T follicular helper cell (primary cell): Measurements from ENCODE around the gene CD320.
A peak's percentile ranks its signal among the peaks of the same experiment; 100 is the strongest.
"Not testable (repeated sequence)": the region's sequence is repeated elsewhere in the genome, so short reads cannot be mapped to it uniquely, and the experiment has no call there.

Experiments used
- DNase-seq: peaks from one replicate; pipeline ENCODE4 v3.0.0-alpha.2; 2020; ENCODE audit warnings: low read depth

The CD320 gene

DNA sequence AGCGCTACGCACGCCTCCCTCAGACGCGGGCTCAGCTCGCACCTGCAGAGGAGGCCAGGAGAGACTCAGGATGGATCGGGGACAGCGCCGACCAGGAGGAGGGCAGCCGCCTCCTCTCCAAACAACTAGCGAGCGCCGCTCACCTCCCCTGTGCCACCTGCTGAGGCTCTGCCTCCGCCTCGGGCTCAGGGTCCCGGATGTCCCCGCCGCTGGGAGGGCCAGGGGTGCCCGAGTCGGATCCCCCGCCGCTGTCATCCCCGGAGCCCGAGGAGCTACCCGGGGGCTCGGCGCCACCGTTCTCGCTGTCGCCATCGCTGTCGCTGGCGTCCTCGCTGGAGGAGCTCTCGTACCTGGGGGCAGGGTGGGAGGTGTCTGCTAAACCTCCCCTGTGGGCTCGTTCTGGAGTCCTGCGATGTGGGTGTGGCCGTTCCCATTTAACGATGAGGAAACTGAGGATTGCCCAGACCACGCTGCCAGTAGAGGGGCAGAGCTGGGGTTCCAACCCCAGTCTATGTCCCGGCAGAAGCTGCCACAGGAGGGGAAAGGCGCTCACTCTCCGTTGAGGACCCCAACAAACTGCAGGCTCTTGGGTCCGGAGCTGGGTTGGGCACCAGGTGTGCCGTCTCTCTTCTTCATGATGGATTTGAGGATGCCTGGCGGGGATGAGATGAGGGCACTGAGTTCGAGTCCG is 25.8 kb upstream of the CD320 start:
- no peak for DNase-seq

DNA sequence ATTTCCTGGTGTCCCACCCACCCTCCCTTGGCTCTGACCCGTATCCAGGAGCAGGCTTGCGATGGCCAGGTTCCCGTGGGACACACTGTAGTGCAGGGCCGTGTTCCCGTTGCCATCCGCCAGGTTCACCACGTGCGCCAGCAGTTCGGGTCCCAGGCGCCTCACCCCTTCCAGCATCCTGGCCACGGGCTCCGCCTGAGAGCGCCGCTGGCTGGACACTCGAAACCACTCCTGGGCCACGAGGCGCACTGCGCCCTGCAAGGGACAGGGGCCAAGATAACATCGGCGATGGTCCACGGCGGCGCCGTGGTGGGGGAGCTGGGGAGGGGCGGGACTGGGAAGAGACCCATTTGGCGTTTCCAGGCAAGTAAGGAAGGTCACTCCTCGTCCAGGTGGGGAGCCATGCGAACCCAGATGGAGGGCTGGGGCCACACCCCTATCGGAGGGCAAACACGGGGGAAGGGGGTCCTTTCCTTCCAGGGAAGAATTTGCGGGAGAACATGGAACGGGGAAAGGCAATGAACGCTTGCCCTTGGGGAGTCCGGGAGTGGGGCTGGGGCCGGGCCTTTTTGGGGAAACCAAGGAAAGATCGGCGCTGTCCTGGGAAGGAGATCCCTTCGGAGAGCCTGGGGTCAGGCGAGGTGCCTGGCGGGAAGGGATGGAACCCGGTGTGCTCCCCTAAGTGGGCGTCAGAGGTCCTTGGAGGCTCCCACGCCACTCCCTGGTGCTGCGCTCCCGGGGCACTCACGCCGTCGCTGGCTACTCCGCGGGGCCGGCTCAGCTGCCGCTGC is 25.0 kb upstream of the CD320 start:
- no peak for DNase-seq

DNA sequence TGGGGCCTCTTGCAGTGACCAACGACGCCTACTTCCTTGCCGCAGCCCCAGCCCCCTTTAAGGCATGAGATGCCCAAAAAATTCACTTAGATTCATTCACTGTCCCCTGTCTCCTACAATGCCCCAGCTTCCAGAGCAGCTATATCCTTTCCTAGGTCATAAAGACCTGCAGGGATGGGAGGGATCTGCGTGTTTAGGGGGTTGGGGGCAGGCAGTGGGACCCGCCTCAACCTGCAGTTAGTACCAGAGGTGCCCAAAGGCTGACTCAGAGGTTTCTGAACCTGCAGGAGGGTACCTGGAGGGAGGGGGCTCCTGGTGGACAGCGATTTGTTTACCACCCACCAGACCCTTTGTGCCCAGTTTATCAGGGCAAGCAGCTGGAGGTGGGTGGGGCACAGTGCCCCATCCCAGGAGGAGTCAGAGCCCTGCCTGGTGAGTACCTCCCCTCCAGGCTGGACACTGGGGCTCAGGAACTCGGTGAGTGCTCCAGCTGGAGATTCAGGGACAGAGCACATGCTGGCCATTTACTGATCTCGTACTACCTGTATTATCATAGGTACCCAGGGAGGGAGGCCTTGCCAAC is 23.2 kb upstream of the CD320 start:
- DNase-seq = no peak

DNA sequence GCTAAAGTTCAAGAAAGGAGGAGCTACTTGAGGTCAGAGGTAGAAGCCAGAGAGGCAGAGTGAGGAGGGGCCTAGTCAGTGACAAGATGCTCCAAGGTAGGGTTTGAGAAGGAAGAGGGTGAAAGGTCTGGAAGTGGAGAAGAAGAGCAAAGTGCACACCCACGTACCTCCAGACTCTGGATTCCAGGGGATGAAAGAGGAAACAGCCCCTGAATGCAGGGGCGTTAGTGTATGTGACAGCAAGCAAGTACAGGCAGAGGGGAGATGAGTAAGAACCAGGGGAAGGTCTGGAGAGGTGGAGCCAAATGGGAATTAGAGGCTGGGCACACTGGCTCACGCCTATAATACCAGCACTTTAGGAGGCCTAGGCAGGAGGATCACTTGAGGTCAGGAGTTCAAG is 21.8 kb upstream of the CD320 start:
- DNase-seq = no peak

DNA sequence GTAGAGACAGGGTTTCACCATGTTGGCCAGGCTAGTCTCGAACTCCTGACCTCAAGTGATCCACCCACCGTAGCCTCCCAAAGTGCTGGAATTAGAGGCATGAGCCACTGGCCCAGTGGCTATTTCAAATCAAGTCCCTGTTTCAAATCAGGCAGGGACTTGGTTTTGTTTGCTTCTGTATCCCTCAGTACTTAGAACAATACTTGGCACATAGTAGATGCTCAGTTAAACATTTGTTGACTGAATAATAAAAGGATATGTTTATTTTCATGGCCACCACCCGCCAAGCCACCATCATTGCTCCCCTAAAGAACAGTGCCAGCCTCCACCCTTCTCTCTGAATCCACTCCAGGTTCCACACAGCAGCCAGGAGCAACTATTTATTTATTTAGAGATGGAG is 17.3 kb upstream of the CD320 start:
- DNase-seq = no peak

DNA sequence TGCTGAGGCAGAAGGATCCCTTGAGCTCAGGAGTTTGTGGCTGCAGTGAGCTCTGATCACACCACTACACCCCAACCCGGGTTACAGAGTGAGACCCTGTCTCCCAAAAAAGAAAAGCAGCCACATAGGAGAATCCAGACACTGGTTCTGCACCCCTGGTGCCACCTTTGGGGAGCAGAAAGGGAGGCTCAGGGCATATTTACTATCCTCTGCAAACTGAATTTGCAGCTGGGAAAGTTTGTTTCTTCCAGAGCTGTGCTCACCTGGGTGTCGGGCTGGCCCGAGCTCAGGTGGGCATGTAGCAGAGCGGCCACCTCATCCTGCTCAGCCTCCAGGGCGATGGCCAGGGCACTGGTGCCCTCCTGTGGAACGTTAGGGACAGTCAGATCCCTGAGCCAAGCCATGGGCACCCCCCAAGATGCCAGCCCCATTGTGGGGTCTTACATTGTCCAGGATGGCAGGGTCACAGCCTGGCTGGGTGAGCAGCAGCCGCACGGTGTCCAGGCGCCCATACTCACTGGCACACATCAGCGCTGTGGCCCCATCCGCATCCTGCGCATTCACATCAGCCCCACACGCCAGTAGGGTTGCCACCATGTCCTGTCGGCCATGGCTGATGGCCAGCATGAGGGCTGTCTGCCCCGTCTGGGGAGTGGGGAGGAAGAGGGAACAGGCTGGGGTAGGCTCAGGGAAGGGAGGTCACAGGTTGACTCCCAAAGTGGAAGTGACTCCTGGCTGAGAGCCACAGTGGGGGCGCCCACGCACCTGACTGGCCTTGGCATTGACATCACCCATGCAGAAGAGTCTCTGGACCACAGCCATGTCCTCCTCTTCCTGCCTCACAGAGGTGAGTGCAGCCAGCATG is 16.3 kb upstream of the CD320 start:
- DNase-seq = no peak

DNA sequence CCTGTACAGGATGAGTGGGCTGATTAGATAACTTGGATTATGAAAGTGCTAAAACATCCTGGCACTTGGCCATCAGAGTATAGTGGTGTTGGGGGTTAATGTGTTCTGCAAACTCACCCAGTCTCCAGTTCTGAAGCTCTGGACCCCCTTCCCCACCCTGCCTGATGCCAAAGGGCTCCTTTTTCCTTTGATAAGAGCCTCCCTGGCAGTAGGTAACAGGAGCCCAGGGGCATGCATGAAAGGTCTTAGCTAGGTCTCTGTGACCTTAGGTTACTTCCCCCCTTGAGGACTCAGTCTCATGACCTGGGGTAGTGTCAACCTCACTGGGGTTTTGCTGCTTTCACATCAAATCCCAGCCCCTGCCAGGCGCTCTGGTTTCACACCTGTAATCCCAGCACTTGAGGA is 15.6 kb upstream of the CD320 start:
- DNase-seq = no peak

DNA sequence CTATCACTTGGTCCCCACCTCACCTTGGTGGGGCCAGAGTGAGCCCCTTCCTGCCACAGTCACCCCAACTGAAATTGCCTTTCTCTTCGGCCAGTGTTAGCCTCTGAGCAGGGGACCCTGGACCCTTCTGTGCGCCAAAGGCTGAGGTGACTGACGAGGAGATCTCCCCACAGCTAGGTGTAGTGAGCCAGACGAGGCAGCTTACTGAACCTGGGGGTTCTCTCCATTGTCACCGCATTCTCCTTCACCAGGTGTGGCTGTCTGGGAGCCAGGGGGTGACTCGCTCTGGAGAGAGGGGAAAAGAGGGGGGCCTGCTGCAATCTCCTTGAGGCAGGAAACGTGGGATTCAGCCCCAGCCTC is 14.5 kb upstream of the CD320 start:
- no peak for DNase-seq

DNA sequence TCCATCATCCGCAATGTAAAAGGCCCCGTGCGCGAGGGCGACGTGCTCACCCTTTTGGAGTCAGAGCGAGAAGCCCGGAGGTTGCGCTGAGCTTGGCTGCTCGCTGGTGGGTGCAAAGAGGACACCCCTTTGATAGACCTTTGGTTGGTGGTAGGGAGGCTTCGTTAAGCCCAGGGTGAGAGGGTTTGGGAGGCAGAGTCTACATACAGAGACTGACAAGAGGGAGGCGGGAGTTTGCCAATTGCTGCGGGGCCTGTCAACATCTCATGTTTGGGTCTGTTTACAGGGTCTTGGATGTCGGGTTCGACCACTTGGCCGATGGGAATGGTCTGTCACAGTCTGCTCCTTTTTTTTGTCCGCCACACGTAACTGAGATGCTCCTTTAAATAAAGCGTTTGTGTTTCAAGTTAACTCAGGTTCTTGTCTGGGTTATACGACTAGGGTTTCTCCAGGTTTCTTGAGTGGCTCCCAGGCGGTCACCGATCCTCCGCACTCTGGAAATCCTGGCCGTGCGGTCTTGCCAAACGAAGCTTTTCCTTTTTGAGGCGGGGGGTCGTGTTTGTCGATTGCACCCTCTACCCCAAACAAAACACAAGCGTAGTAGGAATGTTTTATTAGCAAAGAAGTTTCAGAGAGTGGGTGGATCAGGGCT is 14.0 kb upstream of the CD320 start:
- no peak for DNase-seq

DNA sequence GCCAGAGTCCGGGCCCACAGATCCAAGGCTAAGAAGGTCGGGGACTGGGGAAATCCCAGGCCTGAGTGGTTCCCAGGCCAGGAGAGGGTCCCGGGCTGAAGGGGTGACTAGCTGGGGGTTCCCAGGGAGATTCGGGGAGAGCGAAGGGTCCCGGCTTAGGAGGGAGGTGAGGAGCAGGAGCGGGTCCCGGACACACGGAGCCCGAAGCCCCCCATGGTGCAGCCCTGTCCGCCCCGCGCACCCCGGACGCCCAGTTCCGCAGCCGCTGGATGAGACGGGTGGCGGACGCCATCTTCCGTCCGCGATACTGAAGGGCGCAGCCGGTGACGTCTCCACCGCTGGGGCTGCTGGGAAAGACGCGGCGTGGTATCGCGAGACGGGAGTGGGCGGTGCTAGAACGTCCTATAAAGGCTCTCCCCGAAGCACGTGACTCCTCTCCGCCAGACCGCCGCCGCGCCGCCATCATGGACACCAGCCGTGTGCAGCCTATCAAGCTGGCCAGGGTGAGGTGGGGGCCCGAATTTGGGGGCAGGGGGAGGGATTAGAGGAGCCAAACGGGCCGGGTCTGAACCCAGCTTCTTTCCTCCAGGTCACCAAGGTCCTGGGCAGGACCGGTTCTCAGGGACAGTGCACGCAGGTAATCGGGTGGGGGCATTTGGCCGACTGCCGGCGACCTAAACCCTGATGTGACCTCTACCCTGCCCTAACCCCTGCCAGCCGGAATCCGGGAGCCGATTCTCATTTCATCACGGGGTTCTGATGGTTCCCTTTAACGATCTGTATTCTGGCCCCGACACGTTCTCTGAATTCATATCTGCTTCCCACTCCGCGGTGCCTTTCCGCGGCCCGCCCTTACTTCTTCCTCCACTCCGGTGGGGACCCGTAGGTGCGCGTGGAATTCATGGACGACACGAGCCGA is 13.2 kb upstream of the CD320 start, which contains the start of the genes NDUFA7 and RPS28:
Gene NDUFA7 (minus strand): TSS at position 309 of the 919 bp plus-strand sequence. CDS start 17 bp downstream, at position 292.
Gene RPS28 (plus strand): TSS at position 430 of the 919 bp plus-strand sequence. CDS start 35 bp downstream, at position 465.
- peak; percentile 95 for DNase-seq

DNA sequence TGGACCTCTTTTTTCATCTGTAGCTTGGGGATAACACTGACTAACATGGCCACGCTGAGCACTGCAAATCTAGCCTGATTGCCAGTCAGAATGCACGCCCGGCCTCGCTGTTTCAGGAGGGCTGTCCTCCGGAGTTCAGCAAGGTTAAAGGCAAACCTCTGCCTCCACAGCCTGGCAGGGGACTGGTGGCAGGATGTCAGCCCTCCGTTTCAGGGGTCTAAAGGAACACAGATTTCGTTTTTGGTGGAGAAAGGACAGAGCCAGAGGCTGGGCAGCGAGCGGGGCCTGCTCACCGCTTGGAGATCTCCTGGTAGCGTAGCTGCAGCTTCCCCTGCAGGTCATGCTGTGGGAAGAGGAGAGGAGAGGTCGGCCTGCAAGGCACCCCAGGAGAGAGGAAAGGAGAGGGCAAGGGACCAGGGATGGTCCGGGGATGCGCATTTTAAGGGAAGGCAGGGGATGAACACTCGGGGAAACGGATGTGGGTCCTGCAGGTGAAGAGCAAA is 12.5 kb upstream of the CD320 start:
- DNase-seq = no peak

DNA sequence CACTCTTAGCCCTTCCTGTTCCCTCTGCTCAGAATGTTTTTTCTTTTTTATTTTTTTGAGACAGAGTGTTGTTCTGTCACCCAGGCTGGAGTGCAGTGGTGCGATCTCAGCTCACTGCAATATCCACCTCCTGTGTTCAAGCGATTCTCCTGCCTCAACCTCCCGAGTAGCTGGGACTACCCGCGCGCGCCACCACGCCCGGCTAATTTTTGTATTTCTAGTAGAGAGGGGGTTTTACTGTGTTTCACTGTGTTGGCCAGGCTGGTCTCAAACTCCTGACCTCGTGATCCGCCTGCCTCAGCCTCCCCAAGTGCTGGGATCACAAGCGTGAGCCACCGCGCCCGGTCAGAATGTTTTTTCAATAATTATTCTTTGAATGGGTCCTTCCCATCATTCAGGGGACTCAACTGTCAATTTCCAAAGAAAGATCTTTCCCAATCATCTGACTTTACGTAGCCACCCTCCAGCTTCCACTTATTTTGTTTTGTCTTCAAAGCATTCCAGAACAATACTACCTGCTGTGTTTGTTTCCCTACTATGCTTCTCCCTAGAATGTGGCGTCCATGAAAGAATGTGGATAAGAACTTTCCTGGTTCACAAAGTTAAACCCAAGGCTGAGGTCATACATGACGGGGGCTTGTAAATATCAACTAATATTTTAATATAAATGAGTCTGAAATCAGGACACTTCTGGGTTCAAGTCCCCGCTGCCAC is 11.8 kb upstream of the CD320 start:
- no peak for DNase-seq

DNA sequence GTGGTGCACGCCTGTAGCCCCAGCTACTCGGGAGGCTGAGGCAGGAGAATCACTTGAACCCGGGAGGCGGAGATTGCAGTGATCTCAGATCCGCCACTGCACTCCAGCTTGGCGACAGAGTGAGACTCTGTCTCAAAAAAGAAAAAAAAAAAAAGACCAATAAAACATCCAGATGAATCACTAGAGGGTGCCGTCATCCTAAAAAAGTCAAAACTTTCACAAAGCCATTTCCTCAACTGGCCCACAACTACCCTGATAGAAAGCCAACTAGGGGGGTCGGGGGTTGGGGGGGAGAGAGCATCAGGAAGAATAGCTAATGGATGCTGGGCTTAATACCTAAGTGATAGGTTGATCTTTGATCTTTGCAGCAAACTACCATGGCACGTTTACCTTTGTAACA is 10.7 kb upstream of the CD320 start:
- DNase-seq = not testable (repeated sequence)

DNA sequence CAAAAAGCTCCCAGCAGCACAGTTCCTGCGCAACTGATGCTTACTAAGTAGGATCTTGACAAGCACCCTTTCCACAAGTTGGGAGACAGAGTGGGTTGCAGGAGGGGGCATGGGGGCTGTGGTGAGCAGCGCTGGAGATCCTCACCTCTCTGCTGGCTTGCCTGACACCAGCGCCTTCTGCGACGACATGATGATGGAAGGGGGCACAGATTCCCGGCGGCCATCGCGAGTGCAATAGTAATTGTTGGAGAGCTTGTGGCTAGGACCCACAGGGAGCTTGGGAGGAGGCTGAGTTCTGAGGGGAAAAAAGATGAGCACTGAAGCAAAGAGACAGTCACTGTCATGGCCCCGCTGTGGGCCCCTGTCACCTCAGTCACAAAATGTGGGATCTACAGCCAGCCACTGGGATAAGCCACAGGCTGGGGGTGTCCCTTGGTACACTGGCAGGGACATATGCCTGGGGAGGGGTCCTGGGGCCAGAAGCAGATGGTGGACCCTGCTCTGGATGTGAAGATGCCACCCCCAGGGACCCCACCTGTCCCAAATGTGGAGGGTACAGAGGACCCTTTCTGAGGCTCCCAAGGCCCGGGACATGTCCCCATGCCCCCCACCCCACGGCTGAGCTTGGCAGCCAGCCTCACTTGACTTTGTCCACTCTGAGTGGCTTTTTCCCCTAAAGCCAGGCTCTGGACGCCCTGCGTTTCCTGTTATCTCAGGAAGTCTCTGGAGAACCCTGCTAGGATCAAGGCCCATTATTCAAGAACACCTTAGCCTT is 8.4 kb upstream of the CD320 start:
- no peak for DNase-seq

DNA sequence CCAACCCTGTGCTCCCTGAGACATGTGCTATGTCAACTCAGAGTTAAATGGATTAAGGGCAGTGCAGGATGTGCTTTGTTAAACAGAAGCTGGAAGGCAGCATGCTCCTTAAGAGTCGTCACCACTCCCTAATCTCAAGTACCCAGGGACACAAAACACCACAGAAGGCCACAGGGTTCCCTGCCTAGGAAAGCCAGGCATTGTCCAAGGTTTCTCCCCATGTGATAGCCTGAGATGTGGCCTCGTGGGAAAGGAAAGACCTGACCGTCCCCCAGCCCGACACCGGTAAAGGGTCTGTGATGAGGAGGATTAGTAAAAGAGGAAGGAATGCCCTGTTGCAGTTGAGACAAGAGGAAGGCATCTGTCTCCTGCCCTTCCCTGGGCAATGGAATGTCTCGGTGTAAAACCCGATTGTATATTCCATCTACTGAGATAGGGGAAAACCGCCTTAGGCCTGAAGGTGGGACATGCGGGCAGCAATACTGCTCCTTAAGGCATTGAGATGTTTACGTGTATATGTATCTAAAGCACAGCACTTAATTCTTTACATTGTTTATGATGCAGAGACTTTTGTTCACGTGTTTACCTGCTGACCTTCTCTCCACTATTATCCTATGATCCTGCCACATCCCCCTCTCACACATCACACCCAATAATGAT is 7.0 kb upstream of the CD320 start:
- not testable (repeated sequence) for DNase-seq

DNA sequence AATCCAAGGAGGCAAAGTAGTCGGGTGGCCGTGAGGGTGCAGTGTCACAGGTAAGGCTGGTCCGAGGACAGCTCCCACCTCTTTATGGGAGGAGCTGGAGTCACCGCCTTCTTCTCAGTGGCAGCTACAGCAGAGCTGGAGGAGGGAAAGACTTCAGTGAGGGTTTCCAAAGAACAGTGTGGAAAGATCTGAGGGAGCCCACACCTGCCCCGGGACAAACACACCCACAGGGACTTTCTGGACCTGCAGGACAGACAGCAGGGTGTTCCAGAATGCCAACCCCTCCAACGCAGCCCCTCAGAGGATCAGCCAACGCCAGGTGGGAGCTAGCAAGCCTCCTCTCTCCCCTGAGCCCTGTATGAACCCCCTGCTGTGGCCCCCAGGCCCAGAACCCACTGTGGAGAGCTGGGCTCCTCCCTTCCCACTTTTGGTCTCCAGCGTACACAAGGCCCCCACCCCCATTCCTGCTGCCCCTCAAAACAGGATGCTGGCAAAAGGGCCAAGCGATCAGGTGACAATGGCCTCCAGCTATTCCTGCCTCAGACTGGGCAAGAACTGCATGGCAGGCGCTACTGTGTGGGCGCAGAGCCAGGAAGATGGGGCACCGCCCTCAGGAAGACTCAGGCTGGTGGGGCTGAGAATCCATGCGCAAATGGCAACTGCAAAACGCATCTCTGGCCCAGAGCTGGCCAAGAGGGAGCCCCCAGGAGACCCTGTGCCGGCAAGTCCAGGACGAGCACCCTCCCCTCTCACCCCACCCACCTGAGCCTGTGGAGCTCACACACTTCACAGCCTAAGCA is 3.5 kb upstream of the CD320 start:
- DNase-seq = no peak

DNA sequence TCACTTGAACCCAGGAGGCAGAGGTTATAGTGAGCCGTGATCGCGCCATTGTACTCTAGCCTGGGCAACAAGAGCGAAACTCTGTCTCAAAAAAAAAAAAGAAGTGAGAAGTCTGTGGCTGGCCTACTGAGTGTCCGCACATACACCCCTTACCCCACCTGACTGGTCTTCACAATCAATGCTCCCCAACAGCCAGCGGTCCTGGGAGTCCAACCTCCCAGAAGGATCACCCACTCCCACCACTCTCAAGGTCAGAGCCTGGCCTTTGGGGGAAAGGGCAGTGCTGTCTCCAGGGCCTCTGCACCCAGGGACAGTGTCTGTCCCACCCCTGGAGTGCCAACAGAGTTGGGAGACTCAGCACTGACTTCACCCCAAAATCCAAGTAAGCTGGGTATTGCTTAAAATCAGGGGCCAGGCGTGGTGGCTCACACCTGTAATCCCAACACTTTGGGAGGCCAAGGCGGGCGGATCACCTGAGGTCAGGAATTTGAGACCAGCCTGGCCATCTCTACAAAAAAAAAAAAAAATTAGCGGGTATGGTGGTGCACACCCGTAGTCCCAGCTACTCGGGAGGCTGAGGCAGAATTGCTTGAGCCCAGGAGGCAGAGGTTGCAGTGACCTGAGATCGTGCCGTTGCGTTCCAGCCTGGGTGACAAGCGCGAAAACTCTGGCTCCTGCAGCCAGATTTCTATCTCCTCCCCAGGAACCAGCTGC is 2.3 kb upstream of the CD320 start:
- no peak for DNase-seq
